Cardiac septum (tissue), 1 donor: ENCODE data around the gene PCDHA1. TPM values are rescaled to one million over a fixed set of nuclear protein-coding genes. Genes with fewer than 3 reads are reported as not detected.
"Not testable (repeated sequence)": the region's sequence is repeated elsewhere in the genome, so short reads cannot be mapped to it uniquely, and the experiment has no call there.

Experiments used
- DNase-seq: peaks from one replicate; pipeline ENCODE4 v3.0.0-alpha.2; 2020; ENCODE audit warnings: low spot score
- intact Hi-C: fragments of 100-400 bp; cut with DNase I; formaldehyde crosslinking; loops from one replicate; pipeline ENCODE4 v1.14.0; 2022
- total RNA-seq: library from RNA; stranded (reverse); fragmentation: NEBNext Ultra II Directional; extraction: Animal tissue kit (Norgen Biotek cat#: 25700); gene quantifications from one replicate; pipeline ENCODE4 v1.2.1, GENCODE V29; 2021
- donor health status: DM: no; HTN: no; CAD: no.

PCDHA1 gene
- total RNA-seq, 1 donor from 2014 or later = 0.08 TPM

- no peak for DNase-seq
- intact Hi-C loops = no loop called here
These were observed 21.2 kb downstream of the PCDHA1 start, which contains the start of gene PCDHA4 for GRCh38 chr5:140806834-140807775. TSS of gene PCDHA4 (plus strand) at chr5:140807068.

- DNase-seq, intact Hi-C loops: not testable (repeated sequence)
These were observed 22.4 kb downstream of the PCDHA1 start for GRCh38 chr5:140808241-140808888.

- no peak for DNase-seq
These were observed 22.9 kb downstream of the PCDHA1 start for GRCh38 chr5:140808889-140809291.

GRCh38 chr5:140821375-140822280, 35.7 kb downstream of the PCDHA1 start, which contains the start of gene PCDHA5:
TSS of gene PCDHA5 (plus strand) at chr5:140821613.
- no peak for DNase-seq
- intact Hi-C loops = no loop called here

More at GRCh38 chr5:140808889-140809291, 22.9 kb downstream of the PCDHA1 start:
- intact Hi-C loops = no loop called here

- intact Hi-C loops = no loop called here
- no peak for DNase-seq
These were observed 36.3 kb downstream of the PCDHA1 start for GRCh38 chr5:140822281-140822629.

- DNase-seq, intact Hi-C loops: not testable (repeated sequence)
These were observed 37.0 kb downstream of the PCDHA1 start for GRCh38 chr5:140822969-140823368.

- DNase-seq = no peak
- intact Hi-C loops = no loop called here
These were observed 37.5 kb downstream of the PCDHA1 start for GRCh38 chr5:140823475-140823874.

- intact Hi-C loops = no loop called here
- DNase-seq = no peak
These were observed 41.9 kb downstream of the PCDHA1 start, which contains the start of gene PCDHA6 for GRCh38 chr5:140827704-140828361. TSS of gene PCDHA6 (plus strand) at chr5:140827960. CDS start at chr5:140828092, 132 bp downstream.

GRCh38 chr5:140828362-140828737, 42.4 kb downstream of the PCDHA1 start:
- intact Hi-C loops = no loop called here
- no peak for DNase-seq

- DNase-seq, intact Hi-C loops: not testable (repeated sequence)
These were observed 43.9 kb downstream of the PCDHA1 start for GRCh38 chr5:140829511-140830501.

GRCh38 chr5:140833993-140834392, 48.1 kb downstream of the PCDHA1 start, which contains the start of gene PCDHA7:
TSS of gene PCDHA7 (plus strand) at chr5:140834269. CDS start at chr5:140834384, 115 bp downstream.
- intact Hi-C loops = no loop called here

GRCh38 chr5:140834439-140835008, 48.6 kb downstream of the PCDHA1 start:
- DNase-seq, intact Hi-C loops: not testable (repeated sequence)

More at GRCh38 chr5:140833993-140834392, 48.1 kb downstream of the PCDHA1 start, which contains the start of gene PCDHA7:
- DNase-seq = no peak

- DNase-seq = no peak
These were observed 49.9 kb downstream of the PCDHA1 start for GRCh38 chr5:140835622-140836510.

GRCh38 chr5:140840978-140841962, 55.3 kb downstream of the PCDHA1 start, which contains the start of gene PCDHA8:
TSS of gene PCDHA8 (plus strand) at chr5:140841187. CDS start at chr5:140841322, 135 bp downstream.
- intact Hi-C loops = no loop called here

More at GRCh38 chr5:140835622-140836510, 49.9 kb downstream of the PCDHA1 start:
- intact Hi-C loops = no loop called here

More at GRCh38 chr5:140840978-140841962, 55.3 kb downstream of the PCDHA1 start, which contains the start of gene PCDHA8:
- DNase-seq = no peak
